ENCODE measurements around the gene DGKQ. TPM values are rescaled to one million over a fixed set of nuclear protein-coding genes. Genes with fewer than 3 reads are reported as not detected.

The DGKQ gene, protein sequence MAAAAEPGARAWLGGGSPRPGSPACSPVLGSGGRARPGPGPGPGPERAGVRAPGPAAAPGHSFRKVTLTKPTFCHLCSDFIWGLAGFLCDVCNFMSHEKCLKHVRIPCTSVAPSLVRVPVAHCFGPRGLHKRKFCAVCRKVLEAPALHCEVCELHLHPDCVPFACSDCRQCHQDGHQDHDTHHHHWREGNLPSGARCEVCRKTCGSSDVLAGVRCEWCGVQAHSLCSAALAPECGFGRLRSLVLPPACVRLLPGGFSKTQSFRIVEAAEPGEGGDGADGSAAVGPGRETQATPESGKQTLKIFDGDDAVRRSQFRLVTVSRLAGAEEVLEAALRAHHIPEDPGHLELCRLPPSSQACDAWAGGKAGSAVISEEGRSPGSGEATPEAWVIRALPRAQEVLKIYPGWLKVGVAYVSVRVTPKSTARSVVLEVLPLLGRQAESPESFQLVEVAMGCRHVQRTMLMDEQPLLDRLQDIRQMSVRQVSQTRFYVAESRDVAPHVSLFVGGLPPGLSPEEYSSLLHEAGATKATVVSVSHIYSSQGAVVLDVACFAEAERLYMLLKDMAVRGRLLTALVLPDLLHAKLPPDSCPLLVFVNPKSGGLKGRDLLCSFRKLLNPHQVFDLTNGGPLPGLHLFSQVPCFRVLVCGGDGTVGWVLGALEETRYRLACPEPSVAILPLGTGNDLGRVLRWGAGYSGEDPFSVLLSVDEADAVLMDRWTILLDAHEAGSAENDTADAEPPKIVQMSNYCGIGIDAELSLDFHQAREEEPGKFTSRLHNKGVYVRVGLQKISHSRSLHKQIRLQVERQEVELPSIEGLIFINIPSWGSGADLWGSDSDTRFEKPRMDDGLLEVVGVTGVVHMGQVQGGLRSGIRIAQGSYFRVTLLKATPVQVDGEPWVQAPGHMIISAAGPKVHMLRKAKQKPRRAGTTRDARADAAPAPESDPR
- 7.3 TPM for polyA plus RNA-seq (2013, experiment 1 of 4)
- polyA plus RNA-seq (2013, experiment 2 of 4) = 8.4 TPM
- 7.0 TPM for polyA plus RNA-seq (2013, experiment 3 of 4)
- polyA plus RNA-seq (2013, experiment 4 of 4) = 8.3 TPM

- Histone ChIP-seq H3K27ac (ENCODE audit: insufficient read depth, low read depth, low read length, poor library complexity, severe bottlenecking) (no peak within 1 kb of the TSS), H3K36me3 (ENCODE audit: control insufficient read depth, insufficient read depth, low read length) (no peaks in the 10 kb centered on the region), H3K9me3 (ENCODE audit: control insufficient read depth, low read length) (no peaks in the 10 kb centered on the region), H3K27me3 (ENCODE audit: control insufficient read depth, insufficient read depth, low read length, poor library complexity, severe bottlenecking) (peaks cover 45% of the 10 kb centered on the region), H3K4me1 (ENCODE audit: control insufficient read depth, insufficient read depth, low read length) (peaks cover 9% of the 10 kb centered on the region), H3K4me3 (ENCODE audit: insufficient read depth, low read depth, low read length) (peak within 1 kb of the TSS; percentile 64)
- WGBS, 2 experiments = 38% methylated on average over 123 of the region's 123 CpGs
Measured at GRCh38 chr4:973431-974397, at the start of gene DGKQ. Gene DGKQ (minus strand): TSS chr4:973569. CDS start chr4:973482, 87 bp downstream.

- no peak overlapping the region for H3K4me3 ChIP-seq (ENCODE audit: insufficient read depth, low read depth, low read length)
- WGBS, 2 experiments = 86 to 88% methylated on average over 19 of the region's 19 CpGs
- no peaks in the 10 kb centered on the region for H3K9me3 ChIP-seq (ENCODE audit: control insufficient read depth, low read length)
- no peaks in the 10 kb centered on the region for H3K36me3 ChIP-seq (ENCODE audit: control insufficient read depth, insufficient read depth, low read length)
- no peak overlapping the region for H3K27ac ChIP-seq (ENCODE audit: insufficient read depth, low read depth, low read length, poor library complexity, severe bottlenecking)
- no peaks in the 10 kb centered on the region for H3K27me3 ChIP-seq (ENCODE audit: control insufficient read depth, insufficient read depth, low read length, poor library complexity, severe bottlenecking)
- H3K4me1 ChIP-seq (ENCODE audit: control insufficient read depth, insufficient read depth, low read length) = peaks cover 27% of the 10 kb centered on the region
Measured at GRCh38 chr4:1022739-1023066, 49.3 kb upstream of the DGKQ start.

DNA sequence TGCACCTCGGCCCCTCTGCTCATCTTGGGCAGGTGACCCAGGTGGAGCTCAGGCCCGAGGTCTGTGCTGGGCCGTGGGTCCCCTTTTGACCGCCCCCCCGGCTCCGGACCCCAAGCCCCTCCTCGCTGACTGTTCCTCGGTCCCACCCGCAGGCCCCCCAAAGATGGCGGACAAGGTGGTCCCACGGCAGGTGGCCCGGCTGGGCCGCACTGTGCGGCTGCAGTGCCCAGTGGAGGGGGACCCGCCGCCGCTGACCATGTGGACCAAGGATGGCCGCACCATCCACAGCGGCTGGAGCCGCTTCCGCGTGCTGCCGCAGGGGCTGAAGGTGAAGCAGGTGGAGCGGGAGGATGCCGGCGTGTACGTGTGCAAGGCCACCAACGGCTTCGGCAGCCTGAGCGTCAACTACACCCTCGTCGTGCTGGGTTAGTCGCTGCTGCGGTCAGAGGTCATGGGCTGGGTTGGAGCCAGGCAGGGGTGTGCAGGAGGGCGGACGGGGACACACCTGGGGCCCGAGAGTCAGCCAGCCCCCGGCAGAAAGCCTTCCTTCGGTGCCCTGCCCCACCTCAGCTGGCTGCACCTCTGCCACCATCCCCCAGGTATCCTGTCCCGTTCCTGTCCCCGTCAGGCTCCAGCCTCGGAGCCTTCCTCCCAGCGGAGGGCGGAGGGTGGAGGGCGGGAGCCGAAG lies 48.8 kb upstream of the DGKQ start:
- H3K4me3 ChIP-seq (ENCODE audit: insufficient read depth, low read depth, low read length) = no peak overlapping the region
- no peaks in the 10 kb centered on the region for H3K36me3 ChIP-seq (ENCODE audit: control insufficient read depth, insufficient read depth, low read length)
- H3K27ac ChIP-seq (ENCODE audit: insufficient read depth, low read depth, low read length, poor library complexity, severe bottlenecking) = no peak overlapping the region
- H3K9me3 ChIP-seq (ENCODE audit: control insufficient read depth, low read length) = no peaks in the 10 kb centered on the region
- peaks cover 23% of the 10 kb centered on the region for H3K4me1 ChIP-seq (ENCODE audit: control insufficient read depth, insufficient read depth, low read length)
- H3K27me3 ChIP-seq (ENCODE audit: control insufficient read depth, insufficient read depth, low read length, poor library complexity, severe bottlenecking) = no peaks in the 10 kb centered on the region
- WGBS, 2 experiments = 95% methylated on average over 46 of the region's 46 CpGs

GRCh38 chr4:1021386-1022050 lies 48.1 kb upstream of the DGKQ start:
- Histone ChIP-seq H3K36me3 (ENCODE audit: control insufficient read depth, insufficient read depth, low read length) (no peaks in the 10 kb centered on the region), H3K9me3 (ENCODE audit: control insufficient read depth, low read length) (no peaks in the 10 kb centered on the region), H3K4me3 (ENCODE audit: insufficient read depth, low read depth, low read length) (no peak overlapping the region), H3K4me1 (ENCODE audit: control insufficient read depth, insufficient read depth, low read length) (peaks cover 23% of the 10 kb centered on the region), H3K27me3 (ENCODE audit: control insufficient read depth, insufficient read depth, low read length, poor library complexity, severe bottlenecking) (no peaks in the 10 kb centered on the region), H3K27ac (ENCODE audit: insufficient read depth, low read depth, low read length, poor library complexity, severe bottlenecking) (no peak overlapping the region)
- WGBS, 2 experiments = 92 to 94% methylated on average over 19 of the region's 19 CpGs

DNA sequence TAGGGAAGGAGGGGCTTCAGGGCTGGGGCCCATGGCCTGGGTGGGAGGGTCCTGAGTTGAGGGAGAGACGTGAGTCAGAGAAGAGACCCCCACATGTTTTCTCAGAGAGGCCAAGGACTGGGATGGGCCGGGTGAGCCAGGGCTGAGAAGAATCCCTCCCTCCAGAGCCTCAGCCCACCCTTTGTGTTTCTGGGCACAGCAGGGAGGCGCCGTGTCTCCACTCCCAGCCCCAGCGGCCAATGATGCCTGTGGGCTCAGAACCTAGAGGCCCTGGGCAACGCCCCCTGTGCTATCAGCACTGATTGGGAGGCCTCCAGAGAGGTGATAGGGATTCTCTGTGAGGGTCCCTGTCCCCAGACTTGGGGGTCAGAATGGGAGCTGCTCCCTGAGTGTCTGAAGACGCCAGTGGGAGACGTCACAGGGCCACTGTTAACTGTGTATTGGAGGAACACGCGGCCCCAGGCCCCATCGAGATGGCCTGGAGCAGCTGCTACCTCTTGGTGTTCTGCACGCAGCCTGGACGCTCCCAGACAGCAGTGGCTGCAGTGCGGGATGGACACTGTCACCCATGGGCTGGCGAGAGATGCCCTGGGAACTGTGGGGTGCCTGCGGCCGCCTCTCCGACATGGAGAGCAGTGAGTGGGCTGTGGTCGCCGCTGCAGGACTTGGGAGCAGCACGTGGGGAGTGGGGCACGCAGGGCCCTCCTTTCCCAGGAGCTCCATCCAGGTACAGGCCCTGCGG lies 46.5 kb upstream of the DGKQ start:
- WGBS, 2 experiments = 73 to 75% methylated on average over 23 of the region's 23 CpGs

GRCh38 chr4:1019320-1019719 lies 46.0 kb upstream of the DGKQ start:
- peaks cover 41% of the 10 kb centered on the region for H3K4me1 ChIP-seq (ENCODE audit: control insufficient read depth, insufficient read depth, low read length)
- WGBS, 2 experiments = 77 to 82% methylated on average over 9 of the region's 9 CpGs

More for the DNA sequence above, 46.5 kb upstream of the DGKQ start:
- H3K27ac ChIP-seq (ENCODE audit: insufficient read depth, low read depth, low read length, poor library complexity, severe bottlenecking) = no peak overlapping the region
- H3K9me3 ChIP-seq (ENCODE audit: control insufficient read depth, low read length) = no peaks in the 10 kb centered on the region
- H3K36me3 ChIP-seq (ENCODE audit: control insufficient read depth, insufficient read depth, low read length) = no peaks in the 10 kb centered on the region
- no peaks in the 10 kb centered on the region for H3K27me3 ChIP-seq (ENCODE audit: control insufficient read depth, insufficient read depth, low read length, poor library complexity, severe bottlenecking)
- peaks cover 35% of the 10 kb centered on the region for H3K4me1 ChIP-seq (ENCODE audit: control insufficient read depth, insufficient read depth, low read length)
- no peak overlapping the region for H3K4me3 ChIP-seq (ENCODE audit: insufficient read depth, low read depth, low read length)

GRCh38 chr4:1018147-1019020 lies 45.0 kb upstream of the DGKQ start:
- Histone ChIP-seq H3K4me1 (ENCODE audit: control insufficient read depth, insufficient read depth, low read length) (peaks cover 42% of the 10 kb centered on the region), H3K4me3 (ENCODE audit: insufficient read depth, low read depth, low read length) (no peak overlapping the region), H3K27ac (ENCODE audit: insufficient read depth, low read depth, low read length, poor library complexity, severe bottlenecking) (no peak overlapping the region), H3K36me3 (ENCODE audit: control insufficient read depth, insufficient read depth, low read length) (no peaks in the 10 kb centered on the region), H3K27me3 (ENCODE audit: control insufficient read depth, insufficient read depth, low read length, poor library complexity, severe bottlenecking) (peaks cover 5% of the 10 kb centered on the region), H3K9me3 (ENCODE audit: control insufficient read depth, low read length) (no peaks in the 10 kb centered on the region)
- WGBS, 2 experiments = 86% methylated on average over 29 of the region's 29 CpGs

More at GRCh38 chr4:1019320-1019719, 46.0 kb upstream of the DGKQ start:
- H3K9me3 ChIP-seq (ENCODE audit: control insufficient read depth, low read length) = no peaks in the 10 kb centered on the region
- no peaks in the 10 kb centered on the region for H3K36me3 ChIP-seq (ENCODE audit: control insufficient read depth, insufficient read depth, low read length)
- H3K27me3 ChIP-seq (ENCODE audit: control insufficient read depth, insufficient read depth, low read length, poor library complexity, severe bottlenecking) = no peaks in the 10 kb centered on the region
- H3K27ac ChIP-seq (ENCODE audit: insufficient read depth, low read depth, low read length, poor library complexity, severe bottlenecking) = no peak overlapping the region
- no peak overlapping the region for H3K4me3 ChIP-seq (ENCODE audit: insufficient read depth, low read depth, low read length)

GRCh38 chr4:1017706-1018105 lies 44.3 kb upstream of the DGKQ start:
- no peaks in the 10 kb centered on the region for H3K9me3 ChIP-seq (ENCODE audit: control insufficient read depth, low read length)
- H3K27ac ChIP-seq (ENCODE audit: insufficient read depth, low read depth, low read length, poor library complexity, severe bottlenecking) = no peak overlapping the region
- 86 to 91% methylated on average over 15 of the region's 15 CpGs for WGBS, 2 experiments
- no peaks in the 10 kb centered on the region for H3K36me3 ChIP-seq (ENCODE audit: control insufficient read depth, insufficient read depth, low read length)
- no peak overlapping the region for H3K4me3 ChIP-seq (ENCODE audit: insufficient read depth, low read depth, low read length)
- H3K27me3 ChIP-seq (ENCODE audit: control insufficient read depth, insufficient read depth, low read length, poor library complexity, severe bottlenecking) = peaks cover 11% of the 10 kb centered on the region
- peaks cover 42% of the 10 kb centered on the region for H3K4me1 ChIP-seq (ENCODE audit: control insufficient read depth, insufficient read depth, low read length)

All from ectodermal cell (in vitro differentiated cells).